Left ventricle myocardium superior (tissue), 1 donor: ENCODE data around the gene CMTM8. TPM values are rescaled to one million over a fixed set of nuclear protein-coding genes. Genes with fewer than 3 reads are reported as not detected.

ENCODE experiments used
- ATAC-seq: fragments of 200-7000 bp; cut with Tn5 transposase; one replicate; pipeline ENCODE4 v1.9.1; 2020; ENCODE audit warnings: mild to moderate bottlenecking, moderate library complexity
- DNase-seq: peaks from one replicate; pipeline ENCODE4 v3.0.0-alpha.2; 2020
- intact Hi-C: fragments of 100-400 bp; cut with micrococcal nuclease; formaldehyde crosslinking; loops from one replicate; pipeline ENCODE4 v1.11.0; 2022
- total RNA-seq: library from RNA; stranded (reverse); fragmentation: NEBNext Ultra II Directional; extraction: Animal tissue kit (Norgen Biotek cat#: 25700); gene quantifications from one replicate; pipeline ENCODE4 v1.2.1, GENCODE V29; 2021
- donor health status: DM: no; HTN: yes; CAD: no; lungs with severe emphysema.

Gene CMTM8
- total RNA-seq, 1 donor from 2014 or later = 3.8 TPM

DNA sequence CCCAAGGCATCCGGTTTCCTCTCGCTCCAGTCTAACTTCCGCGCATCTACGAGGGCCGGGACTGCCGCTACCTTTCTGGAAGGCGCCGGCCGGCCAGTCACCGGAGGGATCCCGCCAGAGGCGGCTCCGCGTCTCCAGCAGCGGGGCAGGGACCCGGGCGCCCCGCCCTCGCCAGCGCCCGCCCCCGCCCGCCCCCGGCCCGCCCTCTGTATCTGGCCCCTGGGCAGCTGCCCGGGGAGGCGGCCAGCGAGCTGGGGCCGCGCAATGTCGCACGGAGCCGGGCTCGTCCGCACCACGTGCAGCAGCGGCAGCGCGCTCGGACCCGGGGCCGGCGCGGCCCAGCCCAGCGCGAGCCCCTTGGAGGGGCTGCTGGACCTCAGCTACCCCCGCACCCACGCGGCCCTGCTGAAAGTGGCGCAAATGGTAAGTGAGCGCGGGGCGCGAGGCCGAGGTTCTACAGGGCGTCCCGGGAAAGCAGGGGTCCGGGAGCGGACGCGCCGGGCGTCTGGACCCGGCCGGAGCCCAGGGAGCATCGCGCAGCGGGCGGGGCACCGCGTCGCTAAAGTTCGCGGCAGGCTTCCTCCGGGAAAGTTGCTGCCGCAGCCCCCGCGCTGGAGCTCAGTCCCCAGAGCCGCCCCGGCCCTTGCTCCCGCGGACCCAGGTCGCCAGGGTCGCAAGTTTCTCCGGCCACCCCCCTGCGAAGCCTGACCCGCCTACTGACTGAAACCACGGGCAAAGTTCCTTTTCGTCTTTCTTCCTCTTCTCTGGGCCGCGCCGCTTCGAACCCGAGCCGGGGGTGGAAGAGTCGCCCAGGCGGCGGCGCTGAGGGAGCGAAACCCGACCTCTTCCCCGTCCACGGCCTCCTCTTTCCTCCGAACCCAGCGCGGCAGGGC lies 153.4 kb downstream of the CMTM8 start, which contains the start of gene CMTM7:
Gene CMTM7, plus strand, starts transcription at position 211 of the 893 bp plus-strand sequence. Its CDS starts 54 bp downstream, at position 265.
- intact Hi-C loops = no loop called here
- ATAC-seq (peak; percentile 96), DNase-seq (peak; percentile 85)

- ATAC-seq (peak; percentile 70), DNase-seq (peak; percentile 53)
- intact Hi-C loops = no loop called here
These were observed 154.2 kb downstream of the CMTM8 start for GRCh38 chr3:32392536-32393302.

GRCh38 chr3:32395496-32395895 lies 157.0 kb downstream of the CMTM8 start:
- DNase-seq = no peak
- ATAC-seq = no peak
- intact Hi-C loops = no loop called here

DNA sequence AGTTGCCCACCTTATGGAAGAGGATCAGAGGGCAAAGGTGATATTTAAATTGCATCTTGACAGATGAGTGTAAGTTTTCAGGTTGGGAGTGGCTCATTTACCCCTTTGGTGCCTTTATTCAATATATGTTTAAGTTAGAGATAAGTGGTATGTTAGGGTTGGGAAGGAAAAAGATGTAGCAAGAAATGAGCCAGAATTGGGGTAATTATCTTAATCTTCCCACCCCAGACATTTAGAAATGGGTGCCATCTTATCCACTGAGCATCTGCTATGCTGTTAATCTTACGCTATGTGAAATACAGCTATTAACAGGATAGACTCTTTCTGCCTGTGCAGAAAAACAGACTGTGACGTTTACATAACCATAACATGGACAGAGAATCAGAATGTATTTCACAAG lies 159.5 kb downstream of the CMTM8 start:
- DNase-seq (no peak), ATAC-seq (no peak)
- intact Hi-C loops = no loop called here

- intact Hi-C loops = no loop called here
- DNase-seq (peak; percentile 74), ATAC-seq (peak; percentile 42)
These were observed 160.1 kb downstream of the CMTM8 start for GRCh38 chr3:32398531-32398930.

DNA sequence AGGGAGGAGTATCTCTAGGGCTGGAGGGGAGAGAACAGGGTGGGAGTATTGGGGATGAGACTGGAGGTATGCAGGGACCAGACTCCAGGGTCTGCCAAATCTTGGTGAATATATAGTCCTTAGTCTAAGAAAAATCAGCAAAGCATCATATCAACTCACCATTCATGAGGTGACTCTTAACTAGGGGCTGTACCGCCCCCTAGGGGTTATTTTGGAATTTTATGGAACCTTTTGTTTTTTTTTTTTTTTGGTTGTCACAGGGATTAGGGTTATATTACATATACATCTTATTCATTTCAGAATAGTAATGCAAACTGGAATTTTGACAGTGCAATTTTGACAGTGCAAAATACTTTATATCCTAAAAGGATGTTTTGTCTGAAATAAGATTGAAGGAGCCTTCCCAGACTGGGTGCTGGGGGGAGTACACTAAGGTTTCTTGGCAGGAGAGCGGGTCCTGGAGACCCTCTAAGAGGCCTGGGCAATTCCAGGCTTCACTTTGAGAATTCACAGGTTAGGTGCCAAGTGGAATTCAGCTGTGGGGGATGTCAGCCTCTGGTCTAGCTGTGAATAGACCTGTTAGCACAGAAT lies 160.6 kb downstream of the CMTM8 start:
- DNase-seq (no peak), ATAC-seq (no peak)
- intact Hi-C loops = no loop called here

DNA sequence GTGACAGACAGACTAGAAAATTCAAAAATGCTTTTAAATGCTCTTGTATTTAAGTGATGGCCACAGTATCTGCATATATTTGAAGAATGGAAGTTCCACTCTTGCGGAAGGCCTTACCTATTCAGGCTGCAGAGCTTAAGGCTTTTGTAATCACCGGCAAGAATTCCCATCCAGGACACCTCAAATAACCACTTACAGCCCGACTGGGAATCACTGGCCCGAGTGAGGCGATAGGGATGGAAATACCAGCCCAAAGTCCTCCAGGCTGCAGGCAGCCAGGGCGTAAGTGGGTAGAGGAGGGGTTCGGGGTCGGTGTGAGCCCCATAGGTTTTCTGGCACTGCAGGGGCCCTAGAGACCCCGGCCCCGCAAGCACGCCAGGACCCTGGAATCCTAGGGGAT lies 162.6 kb downstream of the CMTM8 start:
- intact Hi-C loops = no loop called here

GRCh38 chr3:32401556-32402081 lies 163.1 kb downstream of the CMTM8 start:
- DNase-seq = peak; percentile 93
- intact Hi-C loops = no loop called here
- ATAC-seq = peak; percentile 93

More for the DNA sequence above, 162.6 kb downstream of the CMTM8 start:
- no peak for ATAC-seq
- DNase-seq = no peak

- intact Hi-C loops = no loop called here
- ATAC-seq = no peak
- no peak for DNase-seq
These were observed 165.2 kb downstream of the CMTM8 start for GRCh38 chr3:32403663-32404062.

DNA sequence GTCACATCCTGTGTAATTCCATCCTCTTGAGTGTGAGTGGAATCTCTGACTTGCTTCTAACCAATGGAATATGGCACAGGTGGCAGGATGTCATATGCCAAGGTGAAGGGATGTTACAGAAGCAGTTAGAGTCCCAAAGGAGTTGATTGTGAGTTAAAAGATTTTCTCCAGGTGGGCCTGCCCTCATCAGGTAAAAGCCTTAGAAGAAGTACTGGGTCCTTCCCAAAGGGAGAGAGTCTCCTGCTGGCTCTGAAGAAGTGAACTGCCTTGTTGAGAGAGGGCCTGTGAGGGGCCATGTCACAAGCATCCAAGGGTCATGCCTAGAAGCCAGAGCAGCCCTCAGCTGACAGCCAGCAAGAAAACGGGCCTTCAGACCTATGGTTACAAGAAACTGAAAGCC lies 166.2 kb downstream of the CMTM8 start:
- ATAC-seq = no peak
- intact Hi-C loops = no loop called here
- DNase-seq = no peak

DNA sequence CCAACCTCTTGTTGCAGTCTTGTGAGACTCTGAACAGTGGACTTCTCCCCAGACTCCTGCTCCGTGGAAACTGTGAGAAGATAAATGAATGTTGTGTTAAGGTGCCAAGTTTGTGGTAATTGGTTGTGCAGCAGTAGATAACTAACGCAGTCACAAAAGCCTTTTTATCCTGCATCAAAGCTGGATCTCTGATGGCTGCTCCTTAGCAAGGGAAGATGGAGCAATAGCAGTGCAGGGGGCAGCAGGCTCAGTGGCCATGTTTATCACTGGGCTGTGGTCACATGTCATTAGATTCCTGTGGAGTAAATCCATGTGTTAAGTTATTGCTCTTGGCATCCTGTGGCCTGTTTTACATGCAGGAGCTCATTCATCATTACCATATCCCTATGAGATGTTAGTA lies 166.7 kb downstream of the CMTM8 start:
- intact Hi-C loops = no loop called here
- ATAC-seq = no peak
- DNase-seq = no peak

DNA sequence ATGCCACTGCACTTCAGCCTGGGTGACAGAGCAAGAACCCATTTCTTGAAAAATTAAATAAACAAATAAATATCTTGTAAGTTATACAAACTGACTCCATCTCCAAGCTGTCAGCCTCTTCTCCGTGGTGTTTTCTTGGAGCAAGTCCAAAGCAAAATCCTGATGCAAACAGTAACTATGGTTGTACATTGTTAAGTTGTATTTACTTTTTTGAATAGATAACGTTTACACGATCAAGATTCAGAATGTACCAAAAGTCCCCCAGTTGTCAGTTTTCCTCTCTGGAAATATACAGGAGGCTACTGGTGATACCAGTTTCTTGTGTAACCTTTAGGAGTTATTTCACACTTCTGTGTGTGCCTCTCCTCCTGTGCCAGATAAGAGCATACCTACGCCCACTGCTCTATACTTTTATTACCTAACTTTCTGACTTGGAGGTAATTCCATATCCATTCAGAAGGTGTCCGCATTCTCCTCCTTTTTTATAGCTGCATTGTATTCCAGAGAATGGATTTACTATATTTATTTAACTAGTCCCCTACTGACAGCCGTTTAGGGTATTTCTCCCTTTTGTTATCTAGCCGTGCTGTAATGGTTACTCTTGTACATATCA lies 167.3 kb downstream of the CMTM8 start:
- DNase-seq = no peak
- intact Hi-C loops = no loop called here
- ATAC-seq = no peak

DNA sequence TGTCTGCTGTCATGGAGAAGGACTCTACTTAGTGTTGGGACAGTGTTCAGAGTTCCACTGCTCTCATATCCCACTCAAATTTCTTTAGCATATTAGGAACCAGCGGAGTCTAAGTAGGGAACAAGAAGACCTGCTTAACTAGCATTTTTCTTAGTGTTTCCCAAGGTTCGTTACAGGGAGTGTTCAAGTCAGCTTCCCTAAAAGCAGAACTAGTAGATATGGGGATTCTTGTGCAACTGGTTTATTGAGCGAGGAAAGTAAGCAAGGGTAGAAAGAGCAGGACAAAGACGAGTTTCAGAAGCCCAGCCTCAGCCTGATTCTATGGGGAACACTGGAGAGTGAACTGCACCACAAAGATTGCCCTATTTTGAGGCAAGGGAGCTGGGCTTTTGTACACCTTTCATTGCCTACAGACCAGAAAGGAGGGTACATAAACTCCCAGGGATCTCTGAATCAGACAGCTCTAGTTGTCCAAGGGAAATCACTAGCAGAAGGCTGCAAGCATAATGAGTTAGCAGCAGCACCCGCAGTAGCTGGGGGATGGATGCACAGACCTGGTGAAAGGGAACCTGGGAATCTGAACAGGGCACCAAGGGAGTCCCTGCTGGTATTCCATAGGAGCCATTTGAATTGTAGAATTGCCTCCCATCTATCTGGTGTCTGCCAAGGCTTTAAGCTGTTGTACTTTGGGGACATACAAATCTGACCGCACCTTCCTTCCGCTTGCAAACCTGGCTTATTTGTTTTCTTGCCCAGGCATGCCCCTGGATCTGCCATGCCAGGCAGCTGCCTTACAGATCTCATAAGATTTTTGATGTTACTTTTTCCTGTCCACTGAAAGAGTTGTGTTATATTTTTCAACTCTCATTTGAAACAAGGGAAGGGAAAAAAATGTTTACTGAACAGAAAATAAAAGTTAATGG lies 168.3 kb downstream of the CMTM8 start:
- intact Hi-C loops = no loop called here
- peak; percentile 30 for ATAC-seq
- DNase-seq = no peak

GRCh38 chr3:32410367-32411246 lies 172.1 kb downstream of the CMTM8 start:
- ATAC-seq (no peak), DNase-seq (no peak)
- intact Hi-C loops = no loop called here

DNA sequence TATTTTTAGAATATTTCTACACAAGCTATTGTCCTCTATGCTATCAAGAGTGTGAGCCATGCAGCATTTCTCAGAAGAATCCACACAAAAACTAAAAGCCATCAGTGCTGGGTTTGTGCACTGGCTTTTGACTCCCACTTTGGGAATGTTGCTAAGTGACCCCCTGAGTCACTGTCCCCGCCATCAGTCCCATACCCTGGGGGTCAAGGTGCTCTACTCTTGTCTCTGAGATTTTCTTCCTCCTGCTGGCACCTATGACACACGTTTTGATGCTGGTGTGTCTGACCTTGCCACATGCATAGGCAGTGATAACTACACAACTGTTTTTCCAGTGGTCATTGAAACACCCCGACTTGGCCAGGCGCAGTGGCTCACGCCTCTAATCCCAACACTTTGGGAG lies 173.0 kb downstream of the CMTM8 start:
- ATAC-seq = no peak
- DNase-seq = no peak
- intact Hi-C loops = no loop called here

- DNase-seq (no peak), ATAC-seq (no peak)
- intact Hi-C loops = no loop called here
These were observed 174.4 kb downstream of the CMTM8 start for GRCh38 chr3:32412887-32413286.

GRCh38 chr3:32413845-32414521 lies 175.5 kb downstream of the CMTM8 start:
- ATAC-seq = no peak
- intact Hi-C loops = no loop called here
- no peak for DNase-seq
